ENCODE data around the gene ZNF790.

DNA sequence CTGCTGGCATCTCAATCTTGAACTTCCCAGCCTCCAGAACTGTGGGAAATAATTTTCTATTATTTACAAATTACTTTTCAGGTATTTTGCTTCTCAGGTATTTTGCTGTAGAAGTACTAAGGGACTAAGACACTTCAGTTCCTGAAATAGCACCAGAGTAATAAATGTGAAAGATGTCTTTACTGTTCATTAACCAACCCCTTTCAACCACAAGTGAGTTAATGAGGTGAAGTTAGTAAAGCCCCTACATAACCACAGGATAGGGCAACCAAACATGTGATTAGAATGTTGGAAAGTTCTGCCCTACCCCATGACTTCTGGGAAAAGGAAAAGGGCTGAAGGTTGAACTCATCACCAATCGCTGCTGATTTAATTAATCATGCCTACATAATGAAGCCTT lies 9.8 kb upstream of the ZNF790 start:
- TF ChIP-seq POLR2AphosphoS5 (IDR thresholded peaks at IDR 0.05; ENCODE audit: low read depth, low read length) (no peak), POLR2A (IDR thresholded peaks at IDR 0.05; ENCODE audit: low read depth, low read length) (no peak), TAF1 (IDR thresholded peaks at IDR 0.05; ENCODE audit: low read depth, low read length) (no peak), SPI1 (IDR thresholded peaks at IDR 0.05; ENCODE audit: low read depth, low read length) (no peak)

Measured in GM12891 (cell line).